SH-SY5Y (cell line): ENCODE results near the gene SERPINA1.

Experiments used
- GATA2 ChIP-seq: IDR thresholded peaks from 2 replicates; pipeline ENCODE4 v1.6.1; 2011; ENCODE audit warnings: mild to moderate bottlenecking, low read depth, low read length
- GATA3 ChIP-seq: IDR thresholded peaks from 2 replicates; pipeline ENCODE4 v1.6.1; 2011; ENCODE audit warnings: low read depth, mild to moderate bottlenecking, low read length, moderate library complexity

- no peak for TF ChIP-seq GATA2
- no peak for TF ChIP-seq GATA3
Measured at GRCh38 chr14:94342334-94342934, 46.0 kb downstream of the SERPINA1 start.
